ENCODE results near the gene MYH9. TPM values are rescaled to one million over a fixed set of nuclear protein-coding genes. Genes with fewer than 3 reads are reported as not detected.

The MYH9 gene
- total and polyA plus RNA-seq, 2 experiments from 2014 or later: 58.4 to 233 TPM

DNA sequence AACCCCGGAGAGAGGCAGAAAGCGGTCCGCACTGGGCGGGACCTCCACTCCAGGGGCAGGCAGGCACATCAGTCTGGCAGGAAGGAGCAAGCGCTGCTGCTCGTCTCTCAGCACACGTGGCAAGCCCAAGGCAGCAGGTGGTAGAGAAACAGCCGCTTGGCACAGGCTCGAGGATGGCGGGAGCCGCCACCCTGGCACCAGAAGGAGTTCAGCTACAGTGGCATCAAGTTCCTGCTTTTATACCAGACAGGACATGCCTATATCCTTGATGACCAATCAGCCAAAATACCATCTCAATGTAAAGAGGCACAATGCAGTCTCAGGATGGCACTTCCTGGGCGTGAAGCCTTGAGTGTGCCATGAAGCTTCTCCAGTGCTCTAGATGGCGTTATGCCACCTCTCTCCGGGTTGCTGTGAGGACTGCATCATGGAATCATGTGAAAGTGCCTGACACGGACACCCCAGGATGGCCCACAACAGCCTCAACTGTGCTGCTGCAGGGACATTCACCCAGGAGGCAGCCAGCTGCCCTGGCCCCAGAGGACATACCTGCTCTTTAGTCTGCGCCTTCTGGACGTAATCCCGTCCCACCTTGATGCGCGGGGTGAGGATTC lies 70.0 kb downstream of the MYH9 start:
- no peak for ATAC-seq
- peaks cover 56% of the 10 kb centered on the region for H3K36me3 ChIP-seq (ENCODE audit: insufficient read depth)
- H3K4me3 Mint-ChIP-seq: no peak overlapping the region
- H4K20me1 ChIP-seq (replicated peaks; ENCODE audit: insufficient read depth): peaks cover 5% of the 10 kb centered on the region
- H3K27me3 Mint-ChIP-seq (ENCODE audit: insufficient read depth, low read depth, poor library complexity): peaks cover 7% of the 10 kb centered on the region
- H3K27ac Mint-ChIP-seq: no peak overlapping the region
- no peaks in the 10 kb centered on the region for H3K27me3 ChIP-seq (ENCODE audit: insufficient read depth)
- no peaks in the 10 kb centered on the region for H3K4me1 ChIP-seq (ENCODE audit: insufficient read depth)
- H3F3A ChIP-seq (replicated peaks; ENCODE audit: low read depth): 0 out of 2 replicates have a peak, but pooled peaks cover 3% of the 10 kb centered on the region
- H3K36me3 Mint-ChIP-seq (ENCODE audit: low read depth): peaks cover 80% of the 10 kb centered on the region
- DNase-seq (ENCODE audit: low spot score): no peak
- no peaks in the 10 kb centered on the region for H3K9me2 ChIP-seq (ENCODE audit: insufficient read depth)
- no peak overlapping the region for H3K27ac ChIP-seq (ENCODE audit: low read depth)
- H3K4me3 ChIP-seq: no peak overlapping the region
- H3K4me1 Mint-ChIP-seq: no peaks in the 10 kb centered on the region
- no peak overlapping the region for H2AFZ ChIP-seq
- no peak overlapping the region for H3K4me2 ChIP-seq
- H3K79me2 ChIP-seq (replicated peaks; ENCODE audit: insufficient read depth): no peaks in the 10 kb centered on the region
- H3K9me3 Mint-ChIP-seq: no peaks in the 10 kb centered on the region
- TF ChIP-seq ZNF462 (CRISPR knock-in tag; IDR thresholded peaks at IDR 0.05): no peak
- no peak for TF ChIP-seq EZH2phosphoT487 (IDR thresholded peaks at IDR 0.05; ENCODE audit: unreplicated experiment)
- no peak for TF ChIP-seq CTCF (conservative IDR thresholded peaks at IDR 0.05; ENCODE audit: low read depth in 2 of 2)
- no peak for TF ChIP-seq ZNF331 (CRISPR knock-in tag; IDR thresholded peaks at IDR 0.05; ENCODE audit: low read depth)
- TF ChIP-seq POLR2AphosphoS5 (IDR thresholded peaks at IDR 0.05; ENCODE audit: low read depth): no peak
- no peak for TF ChIP-seq STAT1 (IDR thresholded peaks at IDR 0.05; ENCODE audit: unreplicated experiment)
- no peak for TF ChIP-seq ETS1 (IDR thresholded peaks at IDR 0.05)
- TF ChIP-seq, protein P1, sequence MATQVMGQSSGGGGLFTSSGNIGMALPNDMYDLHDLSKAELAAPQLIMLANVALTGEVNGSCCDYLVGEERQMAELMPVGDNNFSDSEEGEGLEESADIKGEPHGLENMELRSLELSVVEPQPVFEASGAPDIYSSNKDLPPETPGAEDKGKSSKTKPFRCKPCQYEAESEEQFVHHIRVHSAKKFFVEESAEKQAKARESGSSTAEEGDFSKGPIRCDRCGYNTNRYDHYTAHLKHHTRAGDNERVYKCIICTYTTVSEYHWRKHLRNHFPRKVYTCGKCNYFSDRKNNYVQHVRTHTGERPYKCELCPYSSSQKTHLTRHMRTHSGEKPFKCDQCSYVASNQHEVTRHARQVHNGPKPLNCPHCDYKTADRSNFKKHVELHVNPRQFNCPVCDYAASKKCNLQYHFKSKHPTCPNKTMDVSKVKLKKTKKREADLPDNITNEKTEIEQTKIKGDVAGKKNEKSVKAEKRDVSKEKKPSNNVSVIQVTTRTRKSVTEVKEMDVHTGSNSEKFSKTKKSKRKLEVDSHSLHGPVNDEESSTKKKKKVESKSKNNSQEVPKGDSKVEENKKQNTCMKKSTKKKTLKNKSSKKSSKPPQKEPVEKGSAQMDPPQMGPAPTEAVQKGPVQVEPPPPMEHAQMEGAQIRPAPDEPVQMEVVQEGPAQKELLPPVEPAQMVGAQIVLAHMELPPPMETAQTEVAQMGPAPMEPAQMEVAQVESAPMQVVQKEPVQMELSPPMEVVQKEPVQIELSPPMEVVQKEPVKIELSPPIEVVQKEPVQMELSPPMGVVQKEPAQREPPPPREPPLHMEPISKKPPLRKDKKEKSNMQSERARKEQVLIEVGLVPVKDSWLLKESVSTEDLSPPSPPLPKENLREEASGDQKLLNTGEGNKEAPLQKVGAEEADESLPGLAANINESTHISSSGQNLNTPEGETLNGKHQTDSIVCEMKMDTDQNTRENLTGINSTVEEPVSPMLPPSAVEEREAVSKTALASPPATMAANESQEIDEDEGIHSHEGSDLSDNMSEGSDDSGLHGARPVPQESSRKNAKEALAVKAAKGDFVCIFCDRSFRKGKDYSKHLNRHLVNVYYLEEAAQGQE (IDR thresholded peaks at IDR 0.05; ENCODE audit: unreplicated experiment): no peak
